PC-3 (cell line): ENCODE measurements around the gene RIMBP2. TPM values are rescaled to one million over a fixed set of nuclear protein-coding genes. Genes with fewer than 3 reads are reported as not detected.
A peak's percentile ranks its signal among the peaks of the same experiment; 100 is the strongest.

Source experiments
- ATAC-seq: fragments of 200-7000 bp; cut with Tn5 transposase; 2 replicates; pipeline ENCODE4 v1.9.1; 2020; ENCODE audit warnings: mild to moderate bottlenecking, moderate library complexity
- BruUV-seq: library from RNA; stranded (reverse); fragments of 400-500 nt; replicated peaks from 2 replicates; lab custom pipeline; 2021; lab: Mats Ljungman, UMichigan
- CTCF ChIA-PET: fragments of 300-600 bp; sonication (Branson Sonifier 250); formaldehyde crosslinking; loops from one replicate; lab custom pipeline; 2022; ENCODE audit warnings: antibody characterized with exemption; lab: Charles Lee
- POLR2A ChIA-PET: fragments of 300-600 bp; sonication (Branson Sonifier 250); formaldehyde crosslinking; loops from one replicate; lab custom pipeline; 2022; ENCODE audit warnings: antibody characterized with exemption; ENCODE audit not compliant: unreplicated experiment; lab: Charles Lee
- DNase-seq: peaks from one replicate; pipeline ENCODE4 v3.0.0-alpha.2; 2015
- H2AFZ ChIP-seq: fragments of 300-600 bp; sonication (generic); 2 replicates; pipeline ENCODE4 v1.6.0; 2016; ENCODE audit warnings: antibody characterized with exemption, low read length
- H3F3A ChIP-seq: fragments of 300-600 bp; sonication (generic); one replicate; pipeline ENCODE4 v1.6.0; 2017; ENCODE audit warnings: antibody characterized with exemption, low read length, control low read depth, mild to moderate bottlenecking; ENCODE audit not compliant: unreplicated experiment
- H3K27ac ChIP-seq: fragments of 300-600 bp; sonication (generic); 2 replicates; pipeline ENCODE4 v1.5.1; 2016; ENCODE audit warnings: mild to moderate bottlenecking, low read length
- H3K27me3 ChIP-seq: fragments of 300-600 bp; sonication (generic); 2 replicates; pipeline ENCODE4 v1.6.1; 2016; ENCODE audit warnings: low read length, mixed read lengths
- H3K36me3 ChIP-seq: fragments of 300-600 bp; sonication (generic); 2 replicates; pipeline ENCODE4 v1.6.1; 2016; ENCODE audit warnings: low read depth, mixed run types, low read length, mixed read lengths
- H3K4me1 ChIP-seq: fragments of 300-600 bp; sonication (generic); 2 replicates; pipeline ENCODE4 v1.5.1; 2016; ENCODE audit warnings: low read length; ENCODE audit not compliant: insufficient read depth
- H3K4me2 ChIP-seq: fragments of 300-600 bp; sonication (generic); 2 replicates; pipeline ENCODE4 v1.6.0; 2016; ENCODE audit warnings: low read length
- H3K4me3 ChIP-seq: fragments of 300-600 bp; sonication (generic); 2 replicates; pipeline ENCODE4 v1.5.1; 2016; ENCODE audit warnings: mild to moderate bottlenecking, low read length, mixed read lengths
- H3K79me2 ChIP-seq: fragments of 300-600 bp; sonication (generic); 2 replicates; pipeline ENCODE4 v1.6.1; 2017; ENCODE audit warnings: low read length, mixed read lengths
- H3K9ac ChIP-seq: fragments of 300-600 bp; sonication (generic); 2 replicates; pipeline ENCODE4 v1.6.0; 2016; ENCODE audit warnings: mild to moderate bottlenecking, low read length
- H3K9me2 ChIP-seq: fragments of 300-600 bp; sonication (generic); replicated peaks from 2 replicates; pipeline ENCODE4 v1.6.1; 2016; ENCODE audit warnings: mixed run types, low read length, mixed read lengths
- H3K9me3 ChIP-seq: fragments of 300-600 bp; sonication (generic); 2 replicates; pipeline ENCODE4 v1.6.1; 2016; ENCODE audit warnings: low read length, mixed read lengths
- H4K20me1 ChIP-seq: fragments of 300-600 bp; sonication (generic); 2 replicates; pipeline ENCODE4 v1.6.1; 2016; ENCODE audit warnings: low read length, mixed read lengths
- EZH2 ChIP-seq: fragments of 300-600 bp; sonication (generic); IDR thresholded peaks from one replicate; pipeline ENCODE4 v1.6.1; 2017; ENCODE audit warnings: antibody characterized with exemption, mild to moderate bottlenecking, low read length; ENCODE audit not compliant: unreplicated experiment
- EZH2phosphoT487 ChIP-seq: fragments of 300-600 bp; sonication (generic); IDR thresholded peaks from 2 replicates; pipeline ENCODE4 v1.6.1; 2018; ENCODE audit warnings: mild to moderate bottlenecking, antibody characterized with exemption, low read length, borderline replicate concordance
- intact Hi-C: fragments of 100-400 bp; cut with micrococcal nuclease; formaldehyde crosslinking; loops from 2 replicates; pipeline ENCODE4 v1.9.0; 2023
- total RNA-seq: library from RNA; depleted of rRNA; stranded (reverse); fragments of >200 nt; gene quantifications from 2 replicates; pipeline ENCODE4 v1.2.3, GENCODE V29; 2014
- TF ChIP-seq, protein P1 (sequence below): fragments of 300-600 bp; sonication (generic); conservative IDR thresholded peaks from 2 replicates; pipeline ENCODE4 v1.5.1; 2017; ENCODE audit warnings: antibody characterized with exemption, low read depth, mild to moderate bottlenecking, low read length

The RIMBP2 gene
- total RNA-seq, 1 experiment from 2014 or later: not detected

DNA sequence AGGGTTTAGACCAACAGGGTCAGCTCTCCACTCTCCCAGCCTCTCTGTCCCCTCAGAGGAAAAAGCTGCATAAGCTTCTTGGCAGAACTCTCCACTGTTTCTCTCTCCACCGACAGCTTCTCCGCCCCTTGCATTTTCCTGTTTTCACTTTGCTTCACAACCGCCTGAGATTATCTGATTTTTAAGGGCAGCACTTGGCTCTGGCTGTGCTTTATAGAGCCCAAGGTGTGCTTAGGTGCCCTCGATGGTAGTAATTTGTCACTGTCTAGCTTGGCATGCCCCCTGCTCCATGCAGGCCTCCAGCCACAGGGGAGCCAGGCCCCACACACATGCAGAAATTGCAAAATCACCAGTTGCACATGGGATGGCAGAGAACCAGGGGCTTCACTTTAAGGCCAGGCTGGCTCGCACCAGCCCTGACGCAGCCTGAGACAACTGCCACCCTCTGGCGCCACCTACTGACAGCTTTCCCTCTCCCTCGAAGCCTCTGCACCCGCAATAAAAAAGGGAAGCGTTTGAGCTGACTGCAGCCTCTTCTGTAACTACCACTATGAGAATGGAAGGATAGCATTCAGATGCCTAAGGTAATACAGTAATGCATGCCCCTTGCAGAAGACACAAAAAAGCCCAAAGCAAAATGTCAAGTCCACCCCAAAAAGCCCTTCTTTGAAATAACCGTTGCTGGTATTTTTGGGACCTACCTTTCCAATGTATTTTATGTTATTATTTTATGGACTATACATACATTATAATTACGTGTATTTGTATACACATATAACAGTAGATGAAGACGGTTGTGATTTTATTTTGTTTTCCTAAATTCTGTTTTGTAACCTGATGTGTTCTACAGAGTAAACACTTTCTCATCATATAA is 32.0 kb upstream of the RIMBP2 start:
- peak overlapping the region; percentile 68 for H3K4me2 ChIP-seq
- TF ChIP-seq, protein P1, sequence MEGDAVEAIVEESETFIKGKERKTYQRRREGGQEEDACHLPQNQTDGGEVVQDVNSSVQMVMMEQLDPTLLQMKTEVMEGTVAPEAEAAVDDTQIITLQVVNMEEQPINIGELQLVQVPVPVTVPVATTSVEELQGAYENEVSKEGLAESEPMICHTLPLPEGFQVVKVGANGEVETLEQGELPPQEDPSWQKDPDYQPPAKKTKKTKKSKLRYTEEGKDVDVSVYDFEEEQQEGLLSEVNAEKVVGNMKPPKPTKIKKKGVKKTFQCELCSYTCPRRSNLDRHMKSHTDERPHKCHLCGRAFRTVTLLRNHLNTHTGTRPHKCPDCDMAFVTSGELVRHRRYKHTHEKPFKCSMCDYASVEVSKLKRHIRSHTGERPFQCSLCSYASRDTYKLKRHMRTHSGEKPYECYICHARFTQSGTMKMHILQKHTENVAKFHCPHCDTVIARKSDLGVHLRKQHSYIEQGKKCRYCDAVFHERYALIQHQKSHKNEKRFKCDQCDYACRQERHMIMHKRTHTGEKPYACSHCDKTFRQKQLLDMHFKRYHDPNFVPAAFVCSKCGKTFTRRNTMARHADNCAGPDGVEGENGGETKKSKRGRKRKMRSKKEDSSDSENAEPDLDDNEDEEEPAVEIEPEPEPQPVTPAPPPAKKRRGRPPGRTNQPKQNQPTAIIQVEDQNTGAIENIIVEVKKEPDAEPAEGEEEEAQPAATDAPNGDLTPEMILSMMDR: peak; percentile 99
- TF ChIP-seq EZH2phosphoT487 (no peak), EZH2 (no peak)
- intact Hi-C loops: no loop called here
- H3K9ac ChIP-seq: no peak overlapping the region
- CTCF ChIA-PET: interaction anchor here (0.6 kb wide), 1 partner anchor 80 kb away, joined by 4 read pairs; no protein-coding TSS in a partner anchor
- H4K20me1 ChIP-seq: no peaks in the 10 kb centered on the region
- H3K4me1 ChIP-seq: peaks cover 4% of the 10 kb centered on the region
- H3K9me3 ChIP-seq: no peaks in the 10 kb centered on the region
- peak overlapping the region; percentile 68 for H2AFZ ChIP-seq
- no peaks in the 10 kb centered on the region for H3K79me2 ChIP-seq
- H3K36me3 ChIP-seq: no peaks in the 10 kb centered on the region
- ATAC-seq (peak; percentile 99), DNase-seq (peak; percentile 93)
- no peaks in the 10 kb centered on the region for H3K9me2 ChIP-seq
- no peaks in the 10 kb centered on the region for H3F3A ChIP-seq
- POLR2A ChIA-PET: no interaction called here
- peak overlapping the region; percentile 36; the same call in 1 of the 2 replicates for H3K4me3 ChIP-seq
- no TSS peak for BruUV-seq
- no peak overlapping the region for H3K27ac ChIP-seq
- peaks cover 24% of the 10 kb centered on the region for H3K27me3 ChIP-seq

DNA sequence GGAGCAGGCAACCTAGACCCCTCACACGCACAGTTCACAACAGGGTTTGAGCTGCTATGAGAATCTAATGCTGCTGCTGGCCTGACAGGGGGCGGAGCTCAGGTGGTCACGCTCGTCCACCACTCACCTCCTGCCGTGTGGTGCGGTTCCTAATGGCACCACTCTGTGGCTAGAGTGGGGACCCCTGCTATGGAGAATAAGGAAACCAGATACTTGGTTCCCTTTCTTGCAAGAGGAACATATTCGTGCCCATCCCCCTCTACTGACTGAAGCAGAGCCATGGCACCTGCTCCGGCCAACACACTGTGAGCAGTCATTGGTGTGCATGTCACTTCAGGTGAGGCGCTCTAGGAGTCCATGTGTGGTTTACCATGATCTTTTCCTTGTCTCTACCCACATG is 30.4 kb upstream of the RIMBP2 start:
- no peak for ATAC-seq
- ChIA-PET POLR2A (no interaction called here), CTCF (no interaction called here)
- Histone ChIP-seq H4K20me1 (no peaks in the 10 kb centered on the region), H3K27ac (no peak overlapping the region), H3K9ac (no peak overlapping the region), H3K4me1 (peaks cover 4% of the 10 kb centered on the region), H3K27me3 (peaks cover 38% of the 10 kb centered on the region), H3K4me3 (no peak overlapping the region), H3K9me2 (no peaks in the 10 kb centered on the region), H2AFZ (no peak overlapping the region), H3K9me3 (no peaks in the 10 kb centered on the region), H3K4me2 (no peak overlapping the region), H3F3A (no peaks in the 10 kb centered on the region), H3K79me2 (no peaks in the 10 kb centered on the region), H3K36me3 (no peaks in the 10 kb centered on the region)
- intact Hi-C loops: no loop called here
- TF ChIP-seq EZH2phosphoT487: no peak
- TF ChIP-seq, protein P1: no peak
- no peak for TF ChIP-seq EZH2
- no TSS peak for BruUV-seq
- no peak for DNase-seq

DNA sequence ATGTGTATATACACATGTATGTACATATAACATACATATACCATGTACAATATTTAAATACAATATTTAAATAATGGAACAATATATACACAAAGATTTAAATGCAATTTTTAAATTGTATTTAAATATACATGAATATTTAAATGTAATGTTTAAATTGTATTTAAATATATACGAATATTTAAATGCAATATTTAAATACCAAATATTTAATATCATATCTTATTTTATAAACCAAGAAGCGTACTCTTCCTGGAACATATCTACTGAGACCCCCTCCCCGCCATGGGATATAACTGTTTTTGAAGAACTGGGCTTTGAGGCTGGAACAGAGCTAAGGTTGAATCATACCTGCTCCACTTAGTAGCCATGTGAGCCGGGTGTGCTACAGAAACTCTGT is 29.8 kb upstream of the RIMBP2 start:
- BruUV-seq: no TSS peak
- no peaks in the 10 kb centered on the region for H3K9me2 ChIP-seq
- DNase-seq (no peak), ATAC-seq (no peak)
- CTCF ChIA-PET: no interaction called here
- H3K4me2 ChIP-seq: no peak overlapping the region
- H3F3A ChIP-seq: no peaks in the 10 kb centered on the region
- H3K27me3 ChIP-seq: peaks cover 44% of the 10 kb centered on the region
- intact Hi-C loops: no loop called here
- no peaks in the 10 kb centered on the region for H4K20me1 ChIP-seq
- TF ChIP-seq, protein P1: no peak
- TF ChIP-seq EZH2 (no peak), EZH2phosphoT487 (no peak)
- no peak overlapping the region for H3K9ac ChIP-seq
- no peaks in the 10 kb centered on the region for H3K36me3 ChIP-seq
- no peaks in the 10 kb centered on the region for H3K79me2 ChIP-seq
- POLR2A ChIA-PET: no interaction called here
- H3K4me3 ChIP-seq: no peak overlapping the region
- no peak overlapping the region for H2AFZ ChIP-seq
- no peaks in the 10 kb centered on the region for H3K9me3 ChIP-seq
- peaks cover 4% of the 10 kb centered on the region for H3K4me1 ChIP-seq
- H3K27ac ChIP-seq: no peak overlapping the region
